H7 (cell line): ENCODE measurements around the gene SLC35D2. TPM values are rescaled to one million over a fixed set of nuclear protein-coding genes. Genes with fewer than 3 reads are reported as not detected.

Experiments
- DNase-seq: peaks from one replicate; pipeline ENCODE4 v3.0.0; 2012
- H3K27me3 ChIP-seq: 2 replicates; pipeline ENCODE4 v1.6.0; 2011; ENCODE audit warnings: mild to moderate bottlenecking, low read length; ENCODE audit not compliant: control insufficient read depth, insufficient read depth
- H3K36me3 ChIP-seq: replicated peaks from 2 replicates; pipeline ENCODE4 v1.5.1; 2011; ENCODE audit warnings: low read length; ENCODE audit not compliant: control insufficient read depth, insufficient read depth
- H3K4me3 ChIP-seq: 2 replicates; pipeline ENCODE4 v1.5.1; 2011; ENCODE audit warnings: low read depth, mild to moderate bottlenecking, control low read depth, low read length, moderate library complexity; ENCODE audit not compliant: insufficient read depth
- total RNA-seq: library from RNA; depleted of rRNA; stranded (reverse); fragments of >200 nt; shearing (Covaris generic); gene quantifications from 2 replicates; pipeline ENCODE4 v1.2.3, GENCODE V29; 2014

The SLC35D2 gene
- total RNA-seq, 1 experiment from 2014 or later: 10.3 TPM

DNA sequence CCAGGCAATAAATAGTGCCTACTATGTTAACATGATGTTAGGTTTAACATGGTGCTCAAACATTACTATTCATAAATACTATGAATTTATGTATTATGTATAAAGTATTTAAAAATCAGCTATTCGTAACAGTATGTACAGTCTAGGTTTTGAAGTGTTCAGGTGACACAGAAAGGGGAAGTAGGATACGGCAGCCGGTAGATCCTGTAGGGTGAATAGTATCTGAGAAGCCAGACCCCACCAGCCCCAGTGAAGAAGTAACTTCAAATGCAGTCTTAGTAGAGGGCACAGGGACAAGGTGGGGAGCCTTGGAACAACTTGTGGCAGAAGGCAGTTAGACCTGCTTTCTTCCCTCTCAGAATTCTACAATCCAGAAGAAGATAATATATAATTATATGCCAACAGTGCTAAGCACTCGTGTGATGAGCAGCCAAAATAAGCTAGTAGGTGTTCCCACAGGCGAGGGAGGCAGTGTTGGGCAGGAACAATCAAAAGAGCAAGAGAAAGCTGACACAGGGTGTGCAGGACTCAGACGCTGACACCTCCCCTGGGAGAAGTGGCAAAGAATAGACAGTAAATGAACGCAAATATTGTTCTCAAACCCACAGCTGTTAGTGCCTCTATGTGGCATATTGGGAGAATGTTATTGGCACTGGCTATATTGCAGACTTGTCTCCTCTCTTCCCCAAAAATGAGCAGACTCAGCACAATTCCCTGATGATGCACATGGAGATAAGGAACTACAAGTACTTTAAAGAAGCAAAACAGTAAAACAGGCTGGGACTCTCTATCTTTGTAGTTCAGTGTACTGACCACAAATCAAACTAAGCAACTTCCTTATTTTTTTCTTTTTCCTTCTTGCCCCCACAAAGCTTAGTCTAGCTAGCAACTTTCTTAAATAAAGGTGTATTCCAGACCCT is 30.1 kb upstream of the SLC35D2 start:
- H3K4me3 ChIP-seq: no peak overlapping the region
- no peaks in the 10 kb centered on the region for H3K27me3 ChIP-seq
- H3K36me3 ChIP-seq: no peaks in the 10 kb centered on the region
- no peak for DNase-seq

GRCh38 chr9:96412174-96412913 is 28.8 kb upstream of the SLC35D2 start:
- no peak for DNase-seq
- Histone ChIP-seq H3K4me3 (no peak overlapping the region), H3K36me3 (no peaks in the 10 kb centered on the region), H3K27me3 (no peaks in the 10 kb centered on the region)

DNA sequence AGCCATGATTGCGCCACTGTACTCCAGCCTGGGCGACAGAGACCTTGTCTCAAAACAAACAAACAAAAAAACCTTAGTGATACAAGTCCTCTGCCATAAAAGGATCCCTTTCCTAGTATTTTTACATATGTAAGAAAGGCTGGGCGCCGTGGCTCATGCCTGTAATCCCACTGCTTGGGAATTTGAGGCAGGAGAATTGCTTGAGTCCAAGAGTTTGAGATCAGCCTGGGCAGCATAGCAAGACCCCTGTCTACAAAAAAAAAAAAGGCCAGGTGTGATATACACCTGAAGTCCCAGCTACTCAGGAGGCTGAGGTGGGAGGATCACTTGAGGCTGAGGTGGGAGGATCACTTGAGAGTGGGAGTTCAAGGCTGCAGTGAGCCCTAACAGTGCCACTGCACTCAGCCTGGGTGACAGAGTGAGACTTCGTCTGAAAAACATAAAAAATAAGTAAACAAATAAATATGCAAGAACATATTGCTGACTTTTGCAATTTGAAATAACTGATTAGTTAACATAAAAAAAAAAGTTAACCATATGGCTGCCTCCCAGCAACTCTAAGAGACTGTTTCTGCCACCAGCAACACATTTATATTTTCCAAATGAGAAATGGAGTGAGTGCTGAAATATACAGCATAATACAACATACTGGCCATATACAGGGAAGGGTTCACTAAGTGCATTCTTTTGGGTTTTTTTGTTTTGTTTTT is 27.8 kb upstream of the SLC35D2 start:
- no peaks in the 10 kb centered on the region for H3K36me3 ChIP-seq
- no peak for DNase-seq
- no peak overlapping the region for H3K4me3 ChIP-seq
- no peaks in the 10 kb centered on the region for H3K27me3 ChIP-seq

DNA sequence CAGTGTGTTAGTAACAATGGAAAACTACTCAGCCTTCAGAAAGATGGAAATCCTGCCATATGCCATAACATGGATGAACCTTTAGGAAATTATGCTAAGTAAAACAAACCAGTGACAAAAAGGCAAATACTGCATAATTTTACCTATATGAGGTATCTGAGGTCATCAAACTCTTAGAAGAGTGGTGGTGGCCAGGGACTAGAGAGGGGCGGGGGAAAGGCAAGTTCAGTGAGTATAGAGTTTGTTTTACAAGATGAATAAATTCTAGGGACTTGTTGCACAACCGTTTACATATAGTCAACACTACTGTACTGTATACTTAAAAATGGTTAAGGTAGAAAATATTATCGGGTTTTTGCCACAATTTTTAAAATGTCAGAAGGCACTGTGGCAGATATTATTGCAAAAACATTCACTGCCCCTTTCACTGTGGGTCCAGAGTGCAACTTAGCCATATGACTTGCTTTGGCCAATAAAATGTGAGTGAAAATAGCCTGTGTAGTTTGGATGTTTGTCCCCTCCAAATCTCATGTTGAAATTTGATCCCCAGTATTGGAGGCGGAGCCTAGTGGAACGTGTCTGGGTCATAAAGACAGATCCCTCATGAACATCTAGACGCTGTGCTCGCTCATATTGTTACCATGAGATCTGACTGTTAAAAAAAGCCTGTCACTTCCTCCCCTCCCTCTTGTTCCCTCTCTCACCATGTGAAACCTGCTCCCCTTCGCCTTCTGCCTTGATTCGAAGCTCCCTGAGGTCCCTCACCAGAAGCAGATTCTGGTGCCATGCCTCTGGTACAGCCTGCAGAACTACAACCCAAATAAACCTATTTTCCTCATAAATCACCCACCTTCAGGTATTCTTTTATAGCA is 25.1 kb upstream of the SLC35D2 start:
- H3K4me3 ChIP-seq: no peak overlapping the region
- no peaks in the 10 kb centered on the region for H3K27me3 ChIP-seq
- DNase-seq: no peak
- H3K36me3 ChIP-seq: no peaks in the 10 kb centered on the region

DNA sequence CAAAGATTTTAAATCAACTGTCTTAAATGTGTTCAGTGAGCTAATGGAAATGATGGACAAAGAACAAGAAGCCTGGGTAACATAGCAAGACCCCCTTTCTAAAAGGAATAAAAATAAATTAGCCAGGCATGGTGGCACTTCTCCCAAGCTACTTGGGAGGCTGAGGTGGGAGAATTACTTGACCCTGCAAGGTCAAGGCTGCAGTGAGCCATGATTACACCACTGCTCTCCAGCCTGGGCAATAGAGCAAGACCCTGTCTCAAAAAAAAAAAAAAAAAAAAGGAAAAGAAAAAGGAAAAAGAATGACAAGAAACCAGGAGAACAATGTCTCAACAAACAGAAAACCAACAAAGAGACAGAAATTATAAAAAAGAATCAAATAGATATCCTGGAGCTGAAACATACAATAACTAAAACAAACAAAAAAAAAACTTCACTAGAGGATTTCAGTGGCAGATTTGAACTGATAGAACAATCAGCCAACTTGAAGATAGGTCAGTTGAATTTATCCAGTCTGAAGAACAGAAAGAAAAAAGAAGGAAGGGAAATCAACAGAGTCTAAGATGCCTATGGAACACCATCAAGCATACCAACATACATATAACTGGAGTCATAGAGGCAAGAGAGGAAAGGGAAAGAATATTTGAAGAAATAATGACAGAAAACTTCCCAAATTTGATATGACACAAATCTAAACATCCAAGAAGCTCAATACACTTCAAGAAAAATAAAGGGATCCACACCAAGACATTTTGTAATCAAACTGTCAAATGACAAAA is 16.8 kb upstream of the SLC35D2 start:
- DNase-seq: no peak

GRCh38 chr9:96399325-96399633 is 15.8 kb upstream of the SLC35D2 start:
- Histone ChIP-seq H3K27me3 (no peaks in the 10 kb centered on the region), H3K4me3 (no peak overlapping the region), H3K36me3 (peaks cover 1% of the 10 kb centered on the region; the same call in 1 of the 2 replicates)
- DNase-seq: no peak

More for the DNA sequence above, 16.8 kb upstream of the SLC35D2 start:
- no peaks in the 10 kb centered on the region for H3K36me3 ChIP-seq
- no peaks in the 10 kb centered on the region for H3K27me3 ChIP-seq
- H3K4me3 ChIP-seq: no peak overlapping the region

DNA sequence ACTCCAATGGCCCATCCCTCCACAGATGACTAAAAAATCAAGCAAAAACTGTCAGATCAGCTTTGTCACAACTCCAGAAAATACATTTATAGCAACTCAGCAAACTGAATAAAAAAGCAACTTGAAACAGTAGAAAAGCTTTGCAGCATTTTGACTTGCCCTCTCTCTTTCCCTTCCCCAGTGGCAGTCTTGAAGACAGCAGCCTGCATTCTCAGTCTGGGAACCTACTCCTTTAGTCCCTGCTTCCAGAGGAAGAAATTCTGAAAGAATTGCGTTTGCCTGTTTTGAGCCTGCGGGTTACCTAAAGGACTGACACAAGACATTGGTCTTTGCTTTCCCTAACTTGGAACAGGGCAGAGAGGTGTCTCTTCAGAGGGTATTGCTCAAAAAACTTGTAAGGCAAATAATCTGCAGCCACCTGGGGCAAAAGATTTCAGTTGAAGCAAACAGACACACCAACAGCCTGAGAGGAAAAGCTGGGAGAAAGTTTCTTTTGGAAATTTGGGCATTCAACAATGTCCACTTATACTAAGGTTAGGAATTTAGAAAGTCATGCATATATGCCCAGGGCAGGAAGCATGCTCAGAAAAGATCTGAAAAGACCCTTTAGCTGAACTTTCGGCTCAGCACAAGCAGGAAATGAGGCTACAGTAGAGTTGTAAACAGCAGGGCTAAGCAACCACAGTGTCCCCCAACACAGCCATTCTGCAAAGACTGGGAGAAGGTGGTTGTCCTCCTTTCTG is 15.2 kb upstream of the SLC35D2 start:
- Histone ChIP-seq H3K4me3 (no peak overlapping the region), H3K27me3 (no peaks in the 10 kb centered on the region), H3K36me3 (peaks cover 1% of the 10 kb centered on the region; the same call in 1 of the 2 replicates)
- no peak for DNase-seq

DNA sequence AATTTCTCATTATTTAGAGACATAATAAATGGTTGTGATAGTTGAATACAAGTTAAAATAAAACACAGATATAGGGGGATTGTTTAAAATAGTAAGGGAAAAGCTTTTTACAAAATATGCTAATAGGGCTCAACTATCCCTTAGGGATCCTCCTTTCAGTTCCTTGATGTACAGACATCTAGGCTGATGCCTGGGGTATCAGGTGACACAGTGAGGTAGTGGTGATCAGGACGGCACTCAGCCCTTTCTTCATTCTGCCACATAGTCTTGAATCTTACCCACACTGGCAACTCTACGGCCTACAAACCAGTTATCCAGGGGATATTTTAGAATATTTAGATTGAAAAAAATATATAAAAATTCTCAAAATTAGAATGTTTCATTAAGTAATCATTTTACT is 12.5 kb upstream of the SLC35D2 start:
- Histone ChIP-seq H3K27me3 (no peaks in the 10 kb centered on the region), H3K36me3 (peaks cover 10% of the 10 kb centered on the region), H3K4me3 (no peak overlapping the region)
- peak; percentile 51 for DNase-seq

- Histone ChIP-seq H3K36me3 (peaks cover 12% of the 10 kb centered on the region), H3K4me3 (no peak overlapping the region), H3K27me3 (no peaks in the 10 kb centered on the region)
- DNase-seq: peak; percentile 47
Observed at GRCh38 chr9:96394832-96395496, 11.5 kb upstream of the SLC35D2 start.

- peaks cover 15% of the 10 kb centered on the region for H3K36me3 ChIP-seq
- no peak for DNase-seq
- H3K4me3 ChIP-seq: no peak overlapping the region
- no peaks in the 10 kb centered on the region for H3K27me3 ChIP-seq
Observed at GRCh38 chr9:96392263-96392662, 8.8 kb upstream of the SLC35D2 start.

DNA sequence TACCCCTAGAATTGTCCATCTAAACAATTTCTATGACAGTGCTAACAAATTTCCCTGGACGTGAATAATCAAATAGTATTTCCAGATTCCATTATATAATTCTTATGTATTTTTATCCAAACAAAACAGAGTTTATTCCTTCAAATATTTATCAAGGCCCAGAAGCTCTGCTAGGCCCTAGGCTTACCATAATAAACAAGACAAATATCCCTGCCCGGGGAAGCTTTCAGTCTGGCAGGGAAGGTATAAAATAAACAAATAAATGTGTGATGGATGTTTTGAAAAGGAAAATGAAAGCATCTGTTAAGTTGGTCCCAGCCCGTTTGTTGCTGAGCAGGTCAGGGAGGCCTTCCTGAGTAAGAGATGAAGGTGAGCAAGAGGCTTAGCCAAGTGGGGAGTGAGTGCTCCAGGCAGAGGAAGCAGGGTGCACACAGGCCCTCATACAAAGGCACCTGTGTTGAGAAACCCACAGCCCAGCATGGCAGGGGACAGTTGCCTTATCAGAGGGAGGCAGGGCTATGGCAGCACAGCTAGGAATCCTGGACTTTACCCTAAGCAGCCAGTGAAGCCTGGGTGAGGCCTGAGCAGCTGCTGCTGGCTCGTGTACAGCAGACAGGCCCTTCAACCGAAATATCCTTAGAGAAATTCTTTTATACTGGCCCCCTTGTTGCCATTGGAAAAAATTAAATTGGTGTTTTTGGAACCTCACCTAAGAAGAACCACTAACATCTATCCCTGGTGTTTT is 7.7 kb upstream of the SLC35D2 start:
- no peak for DNase-seq
- Histone ChIP-seq H3K36me3 (peaks cover 15% of the 10 kb centered on the region), H3K4me3 (no peak overlapping the region), H3K27me3 (no peaks in the 10 kb centered on the region)

DNA sequence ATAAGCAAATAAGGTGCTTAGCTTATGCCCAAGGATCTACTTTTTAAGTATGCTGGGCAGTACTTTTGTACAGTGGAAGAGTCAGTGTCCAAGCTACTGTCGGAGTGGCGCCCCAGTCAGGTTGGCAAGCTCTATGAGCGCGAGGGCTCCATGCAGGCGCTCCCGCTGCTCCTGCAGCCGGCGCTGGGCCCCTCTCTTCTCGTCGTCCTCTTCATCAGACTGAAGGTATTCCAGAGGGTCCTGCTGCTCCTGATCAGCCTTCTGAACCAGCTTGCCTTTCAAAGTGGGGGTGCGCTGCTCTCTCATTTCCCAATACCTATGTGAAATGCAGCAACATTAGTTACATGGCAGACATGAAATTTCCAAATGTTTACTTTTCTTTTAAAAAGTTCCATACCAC is 4.6 kb upstream of the SLC35D2 start:
- Histone ChIP-seq H3K4me3 (no peak overlapping the region), H3K36me3 (peaks cover 13% of the 10 kb centered on the region), H3K27me3 (no peaks in the 10 kb centered on the region)
- no peak for DNase-seq
